Measurements from ENCODE around the gene MVB12B. TPM values are rescaled to one million over a fixed set of nuclear protein-coding genes. Genes with fewer than 3 reads are reported as not detected.

MVB12B gene
- total and polyA plus RNA-seq, 7 experiments from 2014 or later: 1.6 to 9.7 (median 3.8) TPM

DNA sequence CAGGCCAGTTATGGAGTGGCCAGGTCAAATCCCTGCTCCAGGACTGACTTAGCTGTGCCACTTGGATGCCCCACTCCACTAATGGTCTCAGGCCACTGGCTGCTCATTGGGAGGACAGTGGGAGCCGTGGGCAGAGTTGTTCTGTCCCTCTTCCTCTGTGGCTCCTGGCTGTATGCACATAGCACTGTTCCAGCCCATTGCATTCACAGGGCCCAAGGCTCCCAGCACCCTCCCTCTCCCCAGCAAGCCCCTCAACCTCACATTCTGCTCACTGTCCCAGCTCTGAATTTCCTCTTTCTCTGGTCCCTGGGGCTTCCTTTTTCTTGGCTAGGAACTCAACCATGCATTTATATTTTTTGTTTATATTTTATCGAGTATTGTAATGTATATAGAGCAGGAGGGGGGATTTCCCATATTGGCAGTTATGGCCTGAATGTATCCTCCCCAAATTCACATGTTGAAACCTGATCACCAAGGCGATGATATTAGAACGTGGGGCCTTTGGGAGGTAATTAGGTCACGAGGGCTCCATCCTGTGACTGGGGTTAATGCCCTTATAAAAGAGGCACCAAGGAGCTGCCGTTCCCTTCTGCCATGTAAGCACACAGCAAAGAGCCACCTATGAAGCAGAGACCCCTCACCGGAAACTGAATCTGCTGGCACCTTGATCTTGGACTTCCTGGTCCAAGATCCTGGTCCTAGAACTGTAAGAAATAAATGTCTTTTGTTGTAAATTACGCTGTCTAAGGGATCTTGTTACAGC is 17.0 kb upstream of the MVB12B start:
- Mint-ChIP-seq H3K36me3 (no peaks in the 10 kb centered on the region), H3K27ac (no peak overlapping the region), H3K9me3 (peaks cover 0 to 2% (median 0%) of the 10 kb centered on the region in 11 donors), H3K4me3 (no peak overlapping the region), H3K27me3 (peaks cover 0 to 4% (median 0%) of the 10 kb centered on the region in 5 donors), H3K4me1 (peaks cover 0 to 2% (median 0%) of the 10 kb centered on the region in 7 donors)
- Histone ChIP-seq H3K4me1 (ENCODE audit: control insufficient read depth in 2 of 2, insufficient read depth in 2 of 2, low read length in 2 of 2) (no peaks in the 10 kb centered on the region), H3K36me3 (ENCODE audit: control insufficient read depth in 2 of 3, insufficient read depth in 3 of 3, low read length in 3 of 3) (no peaks in the 10 kb centered on the region), H3K4me3 (ENCODE audit: low read length) (no peak overlapping the region), H3K27me3 (ENCODE audit: control insufficient read depth in 2 of 2, insufficient read depth in 2 of 2, low read length in 2 of 2) (no peaks in the 10 kb centered on the region), H3K27ac (ENCODE audit: low read depth, low read length) (no peak overlapping the region), H3K9me3 (ENCODE audit: control insufficient read depth in 2 of 3, low read length in 3 of 3) (no peaks in the 10 kb centered on the region)
- no peak for DNase-seq
- ATAC-seq: no peak
- intact Hi-C loops (cut with micrococcal nuclease): no loop called here
- POLR2A ChIA-PET: no interaction called here
- CTCF ChIA-PET: no interaction called here

DNA sequence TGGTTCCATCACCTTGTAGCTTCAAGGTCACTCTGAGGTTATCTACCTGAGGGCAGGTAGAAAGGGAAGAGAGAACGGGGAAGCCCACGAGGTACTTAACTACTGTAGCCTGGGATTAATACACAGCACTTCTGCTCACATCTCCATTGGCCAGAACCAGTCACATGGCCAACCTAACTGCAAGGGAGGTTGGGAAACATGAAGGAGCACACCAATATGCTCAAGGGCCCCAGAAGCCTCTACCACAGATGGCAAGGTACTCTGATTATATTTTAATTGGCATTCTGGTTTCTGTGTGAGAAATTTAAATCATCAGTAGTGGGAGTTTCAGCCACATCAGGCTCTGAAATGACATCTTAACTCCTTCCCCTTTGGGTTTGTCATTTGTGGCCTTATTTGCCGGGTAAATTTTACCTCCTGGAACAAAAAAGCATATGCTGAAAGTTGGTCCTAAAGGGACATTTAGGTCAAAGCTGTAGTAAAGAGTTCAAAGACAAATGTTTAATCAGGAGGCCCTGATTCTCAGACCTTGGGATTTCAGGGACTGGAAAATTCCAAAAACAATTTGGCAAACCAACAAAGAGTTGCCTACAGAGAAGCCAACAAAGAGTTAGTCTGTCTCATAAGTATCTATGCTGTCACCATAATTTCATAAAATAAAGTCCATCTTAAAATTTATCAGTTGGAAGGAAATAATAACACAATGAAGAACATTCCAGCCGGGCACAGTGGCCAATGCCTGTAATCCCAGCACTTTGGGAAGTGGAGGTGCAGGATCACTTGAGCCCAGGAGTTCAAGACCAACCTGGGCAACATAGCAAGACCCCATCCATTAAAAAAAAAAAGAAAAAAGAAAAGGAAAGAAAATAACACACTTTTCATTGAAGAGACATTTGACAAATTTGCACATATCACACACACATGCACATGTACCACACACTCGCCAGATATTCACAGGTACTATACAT is 13.8 kb upstream of the MVB12B start:
- Mint-ChIP-seq H3K36me3 (no peaks in the 10 kb centered on the region), H3K4me3 (no peak overlapping the region), H3K27ac (no peak overlapping the region), H3K4me1 (peaks cover 0 to 6% (median 0%) of the 10 kb centered on the region in 7 donors), H3K9me3 (peaks cover 0 to 2% (median 0%) of the 10 kb centered on the region in 11 donors), H3K27me3 (peaks cover 0 to 22% (median 0%) of the 10 kb centered on the region in 5 donors)
- Histone ChIP-seq H3K9me3 (ENCODE audit: control insufficient read depth in 2 of 3, low read length in 3 of 3) (no peaks in the 10 kb centered on the region), H3K36me3 (ENCODE audit: control insufficient read depth in 2 of 3, insufficient read depth in 3 of 3, low read length in 3 of 3) (no peaks in the 10 kb centered on the region), H3K27ac (ENCODE audit: low read depth, low read length) (no peak overlapping the region), H3K4me3 (ENCODE audit: low read length) (no peak overlapping the region), H3K27me3 (ENCODE audit: control insufficient read depth in 2 of 2, insufficient read depth in 2 of 2, low read length in 2 of 2) (no peaks in the 10 kb centered on the region), H3K4me1 (ENCODE audit: control insufficient read depth in 2 of 2, insufficient read depth in 2 of 2, low read length in 2 of 2) (no peaks in the 10 kb centered on the region)
- POLR2A ChIA-PET: no interaction called here
- intact Hi-C loops (cut with micrococcal nuclease): no loop called here
- ATAC-seq: no peak
- DNase-seq: no peak
- CTCF ChIA-PET: interaction anchor here (1.3 kb wide), 1 partner anchor 179 kb away, joined by 5 read pairs; no protein-coding TSS in a partner anchor

DNA sequence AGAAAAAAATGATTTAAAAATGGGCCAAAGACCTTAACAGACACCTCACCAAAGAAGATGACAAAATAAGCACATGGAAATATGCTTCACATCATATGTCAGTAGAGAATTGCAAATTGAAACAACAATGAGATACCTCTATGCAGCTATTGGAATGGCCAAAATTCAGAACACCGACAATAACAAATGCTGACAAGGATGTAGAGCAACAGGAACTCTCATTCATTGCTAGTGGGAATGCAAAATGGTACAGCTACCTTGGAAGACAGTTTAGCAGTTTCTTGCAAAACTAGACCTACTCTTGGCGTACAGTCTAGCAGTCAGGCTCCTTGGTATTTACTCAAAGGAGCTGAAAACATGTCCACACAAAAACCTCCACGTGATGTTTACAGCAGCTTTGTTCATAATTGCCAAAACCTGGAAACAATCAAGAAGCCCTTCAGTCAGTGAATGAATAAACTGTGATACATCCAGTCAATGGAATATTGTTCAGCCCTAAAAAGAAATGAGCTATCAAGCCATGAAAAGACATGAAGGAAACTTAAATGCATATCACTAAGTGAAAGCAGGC is 10.5 kb upstream of the MVB12B start:
- Histone ChIP-seq H3K27ac (ENCODE audit: low read depth, low read length) (no peak overlapping the region), H3K9me3 (ENCODE audit: control insufficient read depth in 2 of 3, low read length in 3 of 3) (no peaks in the 10 kb centered on the region), H3K36me3 (ENCODE audit: control insufficient read depth in 2 of 3, insufficient read depth in 3 of 3, low read length in 3 of 3) (no peaks in the 10 kb centered on the region), H3K27me3 (ENCODE audit: control insufficient read depth in 2 of 2, insufficient read depth in 2 of 2, low read length in 2 of 2) (no peaks in the 10 kb centered on the region), H3K4me1 (ENCODE audit: control insufficient read depth in 2 of 2, insufficient read depth in 2 of 2, low read length in 2 of 2) (peaks cover 0 to 9% of the 10 kb centered on the region in 2 donors), H3K4me3 (ENCODE audit: low read length) (no peak overlapping the region)
- no peak for ATAC-seq
- Mint-ChIP-seq H3K4me3 (no peak overlapping the region), H3K9me3 (peaks cover 0 to 2% (median 0%) of the 10 kb centered on the region in 11 donors), H3K27me3 (peaks cover 0 to 26% (median 0%) of the 10 kb centered on the region in 5 donors), H3K4me1 (peaks cover 0 to 13% (median 4%) of the 10 kb centered on the region in 7 donors), H3K36me3 (no peaks in the 10 kb centered on the region), H3K27ac (no peak overlapping the region)
- intact Hi-C loops (cut with micrococcal nuclease): loop anchor here in 1 of 2 donors (5.0 kb wide), 1 partner anchor 176 kb away; no protein-coding TSS in a partner anchor
- ChIA-PET POLR2A (no interaction called here), CTCF (interaction anchor here (0.8 to 4.3 kb wide), 7 partner anchors 13 to 175 kb away, joined by 3 to 55 read pairs (median 4); no protein-coding TSS in a partner anchor)
- no peak for DNase-seq

DNA sequence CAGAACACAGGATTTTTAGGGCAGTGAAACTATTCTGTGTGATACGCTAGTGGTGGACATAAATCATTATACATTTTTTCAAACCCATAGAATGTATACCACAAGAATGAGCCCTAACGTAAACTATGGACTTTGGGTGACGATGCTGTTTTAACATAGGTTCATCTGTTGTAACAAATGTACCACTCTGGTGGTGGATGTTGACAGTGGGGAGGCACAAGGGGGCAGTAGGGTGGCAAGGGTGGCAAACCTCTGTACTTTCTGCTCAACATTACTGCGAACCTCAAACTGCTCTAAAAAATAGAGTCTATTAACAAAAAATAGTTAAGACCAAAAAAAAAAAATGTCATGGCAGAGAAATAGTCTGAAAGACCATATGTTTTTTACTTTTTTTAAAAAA is 9.1 kb upstream of the MVB12B start:
- Histone ChIP-seq H3K9me3 (ENCODE audit: control insufficient read depth in 2 of 3, low read length in 3 of 3) (no peaks in the 10 kb centered on the region), H3K27me3 (ENCODE audit: control insufficient read depth in 2 of 2, insufficient read depth in 2 of 2, low read length in 2 of 2) (no peaks in the 10 kb centered on the region), H3K4me3 (ENCODE audit: low read length) (no peak overlapping the region), H3K4me1 (ENCODE audit: control insufficient read depth in 2 of 2, insufficient read depth in 2 of 2, low read length in 2 of 2) (peaks cover 0 to 9% of the 10 kb centered on the region in 2 donors), H3K27ac (ENCODE audit: low read depth, low read length) (no peak overlapping the region), H3K36me3 (ENCODE audit: control insufficient read depth in 2 of 3, insufficient read depth in 3 of 3, low read length in 3 of 3) (no peaks in the 10 kb centered on the region)
- POLR2A ChIA-PET: interaction anchor here (0.7 kb wide), 1 partner anchor 158 kb away, joined by 4 read pairs; no protein-coding TSS in a partner anchor
- Mint-ChIP-seq H3K4me3 (no peak overlapping the region), H3K4me1 (peaks cover 0 to 13% (median 3%) of the 10 kb centered on the region in 7 donors), H3K27me3 (peaks cover 0 to 29% (median 0%) of the 10 kb centered on the region in 5 donors), H3K36me3 (no peaks in the 10 kb centered on the region), H3K27ac (no peak overlapping the region), H3K9me3 (no peaks in the 10 kb centered on the region)
- DNase-seq: peak in 6 of 9 donors; percentile 22 to 57 (median 49)
- peak; percentile 81 for ATAC-seq
- intact Hi-C loops (cut with micrococcal nuclease): loop anchor here (1.0 to 5.0 kb wide), 3 partner anchors 81 to 175 kb away; no protein-coding TSS in a partner anchor
- CTCF ChIA-PET: interaction anchor here (0.5 to 4.3 kb wide), 7 partner anchors 8 to 902 kb away, joined by 3 to 55 read pairs (median 4); partner anchors contain the start of gene MVB12B

- Mint-ChIP-seq H3K27me3 (peaks cover 0 to 36% (median 0%) of the 10 kb centered on the region in 5 donors), H3K4me3 (no peak overlapping the region), H3K4me1 (peaks cover 0 to 13% (median 3%) of the 10 kb centered on the region in 7 donors), H3K9me3 (peaks cover 0 to 4% (median 0%) of the 10 kb centered on the region in 11 donors), H3K27ac (no peak overlapping the region), H3K36me3 (peaks cover 0 to 3% (median 2%) of the 10 kb centered on the region in 5 donors)
- no peaks in the 10 kb centered on the region for H3K36me3 ChIP-seq (ENCODE audit: control insufficient read depth in 2 of 3, insufficient read depth in 3 of 3, low read length in 3 of 3)
- ChIA-PET POLR2A (no interaction called here), CTCF (interaction anchor here (2.3 to 4.3 kb wide), 2 partner anchors 79 to 173 kb away, joined by 13 to 55 read pairs; no protein-coding TSS in a partner anchor)
- intact Hi-C loops (cut with micrococcal nuclease): loop anchor here in 1 of 2 donors (5.0 kb wide), 1 partner anchor 173 kb away; no protein-coding TSS in a partner anchor
- H3K4me1 ChIP-seq (ENCODE audit: control insufficient read depth in 2 of 2, insufficient read depth in 2 of 2, low read length in 2 of 2): peaks cover 0 to 9% of the 10 kb centered on the region in 2 donors
- H3K9me3 ChIP-seq (ENCODE audit: control insufficient read depth in 2 of 3, low read length in 3 of 3): peaks cover 0 to under 1% (median 0%) of the 10 kb centered on the region in 3 experiments
- no peak overlapping the region for H3K27ac ChIP-seq (ENCODE audit: low read depth, low read length)
- H3K27me3 ChIP-seq (ENCODE audit: control insufficient read depth in 2 of 2, insufficient read depth in 2 of 2, low read length in 2 of 2): no peaks in the 10 kb centered on the region
- H3K4me3 ChIP-seq (ENCODE audit: low read length): no peak overlapping the region
- ATAC-seq (no peak), DNase-seq (no peak)
These were observed 7.8 kb upstream of the MVB12B start for GRCh38 chr9:126318858-126319257.

GRCh38 chr9:126319671-126320070 is 7.0 kb upstream of the MVB12B start:
- H3K4me3 ChIP-seq (ENCODE audit: low read length): no peak overlapping the region
- Mint-ChIP-seq H3K27ac (peak overlapping the region in 1 of 9 donors; percentile 44), H3K27me3 (peaks cover 0 to 36% (median 0%) of the 10 kb centered on the region in 5 donors), H3K36me3 (peaks cover 0 to 7% (median 3%) of the 10 kb centered on the region in 5 donors), H3K4me1 (peaks cover 0 to 13% (median 3%) of the 10 kb centered on the region in 7 donors), H3K4me3 (no peak overlapping the region), H3K9me3 (peaks cover 0 to 9% (median 0%) of the 10 kb centered on the region in 11 donors)
- peaks cover 0 to 9% of the 10 kb centered on the region in 2 donors for H3K4me1 ChIP-seq (ENCODE audit: control insufficient read depth in 2 of 2, insufficient read depth in 2 of 2, low read length in 2 of 2)
- H3K9me3 ChIP-seq (ENCODE audit: control insufficient read depth in 2 of 3, low read length in 3 of 3): peaks cover 0 to 5% (median 0%) of the 10 kb centered on the region in 3 experiments
- DNase-seq (no peak), ATAC-seq (no peak)
- ChIA-PET POLR2A (no interaction called here), CTCF (interaction anchor here (2.3 to 4.3 kb wide), 2 partner anchors 79 to 172 kb away, joined by 13 to 55 read pairs; no protein-coding TSS in a partner anchor)
- H3K27ac ChIP-seq (ENCODE audit: low read depth, low read length): no peak overlapping the region
- H3K36me3 ChIP-seq (ENCODE audit: control insufficient read depth in 2 of 3, insufficient read depth in 3 of 3, low read length in 3 of 3): no peaks in the 10 kb centered on the region
- intact Hi-C loops (cut with micrococcal nuclease): loop anchor here in 1 of 2 donors (5.0 kb wide), 1 partner anchor 173 kb away; no protein-coding TSS in a partner anchor
- H3K27me3 ChIP-seq (ENCODE audit: control insufficient read depth in 2 of 2, insufficient read depth in 2 of 2, low read length in 2 of 2): no peaks in the 10 kb centered on the region

Measured in naive thymus-derived CD4-positive, alpha-beta T cell (primary cell).